LNCAP (cell line): Measurements from ENCODE around the gene PRRG2.

ENCODE experiments used
- TF ChIP-seq, protein P1 (sequence below): fragments of 450-650 bp; IDR thresholded peaks from 2 replicates; pipeline ENCODE4 v1.5.1; 2017; ENCODE audit warnings: mild to moderate bottlenecking

PRRG2 gene

DNA sequence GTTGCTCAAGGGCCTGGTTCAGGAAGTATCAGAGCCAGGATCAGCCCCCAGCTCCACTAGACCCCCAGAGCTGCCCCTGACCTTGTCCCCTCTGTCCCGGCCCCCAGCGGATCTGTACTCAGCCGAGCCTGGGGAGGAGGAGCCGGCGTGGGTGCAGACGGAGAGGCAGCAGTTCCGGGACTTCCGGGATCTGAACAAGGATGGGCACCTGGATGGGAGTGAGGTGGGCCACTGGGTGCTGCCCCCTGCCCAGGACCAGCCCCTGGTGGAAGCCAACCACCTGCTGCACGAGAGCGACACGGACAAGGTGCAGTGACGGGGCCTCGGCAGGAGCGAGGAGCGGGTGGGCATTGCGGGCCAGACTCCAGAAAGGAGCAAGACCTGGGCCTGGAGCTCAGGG, 38.7 kb upstream of the PRRG2 start:
- TF ChIP-seq, protein P1, sequence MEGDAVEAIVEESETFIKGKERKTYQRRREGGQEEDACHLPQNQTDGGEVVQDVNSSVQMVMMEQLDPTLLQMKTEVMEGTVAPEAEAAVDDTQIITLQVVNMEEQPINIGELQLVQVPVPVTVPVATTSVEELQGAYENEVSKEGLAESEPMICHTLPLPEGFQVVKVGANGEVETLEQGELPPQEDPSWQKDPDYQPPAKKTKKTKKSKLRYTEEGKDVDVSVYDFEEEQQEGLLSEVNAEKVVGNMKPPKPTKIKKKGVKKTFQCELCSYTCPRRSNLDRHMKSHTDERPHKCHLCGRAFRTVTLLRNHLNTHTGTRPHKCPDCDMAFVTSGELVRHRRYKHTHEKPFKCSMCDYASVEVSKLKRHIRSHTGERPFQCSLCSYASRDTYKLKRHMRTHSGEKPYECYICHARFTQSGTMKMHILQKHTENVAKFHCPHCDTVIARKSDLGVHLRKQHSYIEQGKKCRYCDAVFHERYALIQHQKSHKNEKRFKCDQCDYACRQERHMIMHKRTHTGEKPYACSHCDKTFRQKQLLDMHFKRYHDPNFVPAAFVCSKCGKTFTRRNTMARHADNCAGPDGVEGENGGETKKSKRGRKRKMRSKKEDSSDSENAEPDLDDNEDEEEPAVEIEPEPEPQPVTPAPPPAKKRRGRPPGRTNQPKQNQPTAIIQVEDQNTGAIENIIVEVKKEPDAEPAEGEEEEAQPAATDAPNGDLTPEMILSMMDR: no peak

DNA sequence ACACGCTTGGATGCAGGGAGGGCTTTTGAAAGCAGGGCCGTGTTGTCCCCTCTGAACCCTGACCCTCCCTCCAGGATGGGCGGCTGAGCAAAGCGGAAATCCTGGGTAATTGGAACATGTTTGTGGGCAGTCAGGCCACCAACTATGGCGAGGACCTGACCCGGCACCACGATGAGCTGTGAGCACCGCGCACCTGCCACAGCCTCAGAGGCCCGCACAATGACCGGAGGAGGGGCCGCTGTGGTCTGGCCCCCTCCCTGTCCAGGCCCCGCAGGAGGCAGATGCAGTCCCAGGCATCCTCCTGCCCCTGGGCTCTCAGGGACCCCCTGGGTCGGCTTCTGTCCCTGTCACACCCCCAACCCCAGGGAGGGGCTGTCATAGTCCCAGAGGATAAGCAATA, 38.1 kb upstream of the PRRG2 start:
- TF ChIP-seq, protein P1: no peak

DNA sequence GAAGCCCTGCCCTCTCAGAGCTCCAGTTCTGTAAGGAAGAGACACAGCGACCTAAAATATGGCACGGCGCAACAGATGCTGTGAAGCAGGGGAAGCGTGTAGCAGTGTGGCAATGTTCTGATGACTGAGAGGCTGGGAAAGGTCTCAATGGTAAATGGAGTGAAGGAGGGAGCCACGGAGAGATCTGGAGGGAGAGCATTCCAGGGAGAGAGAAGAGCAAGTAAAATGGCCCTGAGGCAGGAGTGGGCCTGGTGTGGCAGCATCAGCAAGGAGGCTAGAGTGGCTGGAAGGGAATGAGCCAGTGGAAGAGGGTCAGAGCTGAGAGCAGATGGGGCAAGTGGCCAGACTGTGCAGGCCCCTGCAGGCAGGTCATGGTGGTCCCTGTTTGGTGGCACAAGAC, 37.0 kb upstream of the PRRG2 start:
- TF ChIP-seq, protein P1: no peak

DNA sequence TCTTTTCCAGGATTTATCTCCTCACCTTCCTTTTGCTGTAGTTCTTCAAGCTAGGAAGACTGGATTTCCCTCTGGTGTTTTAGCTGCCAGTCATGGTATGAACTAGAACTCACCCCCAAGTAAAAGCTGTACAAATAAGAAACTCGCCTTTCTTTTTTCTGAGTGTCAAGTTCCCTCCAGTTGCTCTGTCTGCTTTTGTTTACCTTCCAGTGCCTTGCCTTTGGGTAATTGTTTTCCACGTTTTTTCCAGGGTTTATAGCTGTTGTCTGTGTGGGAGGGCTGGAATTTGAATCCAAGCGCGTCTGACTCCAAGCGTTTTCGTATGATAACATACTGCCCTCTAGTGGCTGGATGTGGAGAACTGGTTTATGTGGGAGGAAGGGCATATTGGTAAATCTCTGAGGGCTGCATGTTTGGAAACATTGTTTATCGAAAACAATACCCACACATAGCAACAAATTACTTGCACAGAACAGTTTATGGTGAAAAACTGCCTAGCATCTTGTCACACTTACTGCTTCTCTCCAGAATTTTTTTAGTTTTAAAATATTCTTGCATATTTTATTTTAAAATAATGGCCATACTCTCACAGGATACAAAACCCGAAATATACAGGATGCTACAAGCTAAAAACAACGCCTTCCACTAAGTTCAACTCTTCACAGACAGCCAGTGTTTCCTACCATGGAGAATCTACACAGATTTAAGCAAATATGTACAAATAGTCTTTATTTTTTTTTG, 34.1 kb upstream of the PRRG2 start:
- TF ChIP-seq, protein P1: peak; percentile 80

DNA sequence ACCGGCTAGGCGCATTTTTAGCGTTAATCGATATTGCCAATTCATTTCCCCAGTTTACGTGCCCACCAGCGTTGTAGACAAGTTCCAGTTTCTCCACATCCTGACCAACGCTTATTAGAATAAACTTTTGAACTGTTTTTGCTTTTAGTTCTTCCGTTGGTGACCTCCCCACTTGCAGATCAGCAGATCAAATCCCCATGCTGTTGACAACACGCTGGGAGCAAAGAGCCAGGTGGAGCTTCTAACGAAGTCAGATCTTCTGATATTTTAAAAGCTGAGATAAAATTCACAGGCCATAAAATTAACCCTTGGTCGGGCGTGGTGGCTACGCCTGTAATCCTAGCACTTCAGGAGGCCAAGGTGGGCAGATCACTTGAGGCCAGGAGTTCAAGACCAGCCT, 32.1 kb upstream of the PRRG2 start:
- TF ChIP-seq, protein P1: no peak

DNA sequence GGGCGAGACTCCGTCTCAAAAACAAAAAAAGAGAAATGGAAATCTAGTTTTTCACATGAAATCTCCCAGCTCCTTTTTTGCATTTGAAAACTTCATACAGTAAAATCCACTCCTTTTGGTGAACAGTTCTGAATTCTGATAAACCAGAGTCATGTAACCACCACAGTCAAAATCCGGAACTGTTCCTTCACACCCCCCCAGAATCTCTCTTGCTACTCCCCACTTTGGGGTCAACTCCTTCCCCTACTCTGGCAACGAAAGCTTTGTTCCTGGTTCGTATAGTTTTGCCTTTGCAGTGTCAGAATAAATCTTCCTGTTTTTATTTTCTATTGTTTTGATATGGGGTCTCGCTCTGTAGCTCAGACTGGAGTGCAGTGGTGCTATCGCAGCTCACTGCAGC, 29.6 kb upstream of the PRRG2 start:
- TF ChIP-seq, protein P1: no peak

DNA sequence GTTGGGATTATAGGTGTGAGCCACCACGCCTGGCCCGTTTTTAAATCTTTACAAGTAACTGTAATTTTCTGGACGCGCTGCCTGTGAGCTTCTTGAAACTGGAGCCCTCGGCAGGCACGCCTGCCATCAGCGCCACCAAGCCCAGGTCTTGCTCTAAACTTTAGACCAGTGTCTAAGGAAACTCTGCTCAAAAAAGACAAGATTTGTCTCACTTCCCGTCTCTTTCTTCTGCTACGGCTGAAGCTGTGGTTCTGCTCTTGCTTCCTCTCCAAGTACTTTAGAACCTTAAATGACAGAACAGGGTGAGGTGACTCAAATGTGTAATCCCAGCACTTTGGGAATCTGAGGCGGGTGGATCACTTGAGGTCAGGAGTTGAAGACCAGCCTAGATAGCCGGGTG, 28.4 kb upstream of the PRRG2 start:
- TF ChIP-seq, protein P1: no peak
